GM18870 (cell line): Measurements from ENCODE around the gene LMOD1.
"Not testable (repeated sequence)": the region's sequence is repeated elsewhere in the genome, so short reads cannot be mapped to it uniquely, and the experiment has no call there.

Experiments
- ATAC-seq: cut with Tn5 transposase; IDR thresholded peaks from one replicate; pipeline ENCODE4 v1.9.1; 2021; ENCODE audit warnings: moderate library complexity; ENCODE audit not compliant: unreplicated experiment

Gene LMOD1

GRCh38 chr1:201949491-201949890 is 3.1 kb upstream of the LMOD1 start:
- ATAC-seq = no peak

GRCh38 chr1:201947697-201948008 is 1.3 kb upstream of the LMOD1 start:
- no peak for ATAC-seq

GRCh38 chr1:201945863-201946223 is 505 bp downstream of the LMOD1 start:
- no peak for ATAC-seq

- ATAC-seq = no peak
Observed at GRCh38 chr1:201945157-201945556, 1.2 kb downstream of the LMOD1 start.

GRCh38 chr1:201944639-201945038 is 1.7 kb downstream of the LMOD1 start:
- ATAC-seq = no peak

- ATAC-seq = no peak
Observed at GRCh38 chr1:201944002-201944401, 2.3 kb downstream of the LMOD1 start.

GRCh38 chr1:201942129-201942495 is 4.2 kb downstream of the LMOD1 start:
- no peak for ATAC-seq

- no peak for ATAC-seq
Observed at GRCh38 chr1:201941420-201942128, 4.8 kb downstream of the LMOD1 start.

- ATAC-seq = not testable (repeated sequence)
Observed at GRCh38 chr1:201940316-201940715, 6.0 kb downstream of the LMOD1 start.

GRCh38 chr1:201939574-201939973 is 6.8 kb downstream of the LMOD1 start:
- no peak for ATAC-seq

- ATAC-seq = no peak
Observed at GRCh38 chr1:201939148-201939547, 7.2 kb downstream of the LMOD1 start.

GRCh38 chr1:201938440-201939035 is 7.8 kb downstream of the LMOD1 start:
- ATAC-seq = no peak

- ATAC-seq = no peak
Observed at GRCh38 chr1:201937624-201938213, 8.6 kb downstream of the LMOD1 start.

- no peak for ATAC-seq
Observed at GRCh38 chr1:201933840-201934430, 12.4 kb downstream of the LMOD1 start.

- ATAC-seq = no peak
Observed at GRCh38 chr1:201930803-201931202, 15.5 kb downstream of the LMOD1 start.

GRCh38 chr1:201930137-201930536 is 16.2 kb downstream of the LMOD1 start:
- ATAC-seq = no peak

GRCh38 chr1:201928266-201928665 is 18.1 kb downstream of the LMOD1 start:
- ATAC-seq = no peak

- no peak for ATAC-seq
Observed at GRCh38 chr1:201925981-201926645, 20.2 kb downstream of the LMOD1 start.

GRCh38 chr1:201925301-201925567 is 21.1 kb downstream of the LMOD1 start:
- no peak for ATAC-seq

GRCh38 chr1:201921952-201922558 is 24.3 kb downstream of the LMOD1 start:
- no peak for ATAC-seq

- ATAC-seq = no peak
Observed at GRCh38 chr1:201918343-201918742, 28.0 kb downstream of the LMOD1 start.
